ENCODE data around the gene GAS6.

Gene GAS6

GRCh38 chr13:113781571-113781970 is 82.3 kb downstream of the GAS6 start:
- in situ Hi-C loops (cut with MboI; ENCODE audit: low sequenced_read_pairs) = no loop called here

GRCh38 chr13:113777311-113778260 is 86.3 kb downstream of the GAS6 start:
- in situ Hi-C loops (cut with MboI; ENCODE audit: low sequenced_read_pairs) = no loop called here

GRCh38 chr13:113776231-113777125 is 87.4 kb downstream of the GAS6 start:
- in situ Hi-C loops (cut with MboI; ENCODE audit: low sequenced_read_pairs) = no loop called here

GRCh38 chr13:113775451-113776145 is 88.3 kb downstream of the GAS6 start:
- in situ Hi-C loops (cut with MboI; ENCODE audit: low sequenced_read_pairs) = no loop called here

- in situ Hi-C loops (cut with MboI; ENCODE audit: low sequenced_read_pairs) = no loop called here
Observed at GRCh38 chr13:113774177-113775107, 89.4 kb downstream of the GAS6 start.

- in situ Hi-C loops (cut with MboI; ENCODE audit: low sequenced_read_pairs) = no loop called here
Observed at GRCh38 chr13:113771709-113772331, 92.1 kb downstream of the GAS6 start.

GRCh38 chr13:113770937-113771336 is 92.9 kb downstream of the GAS6 start:
- in situ Hi-C loops (cut with MboI; ENCODE audit: low sequenced_read_pairs) = no loop called here
